Activated CD8-positive, alpha-beta memory T cell treated with anti-CD3 and anti-CD28 coated beads, Interleukin-2, amount 50 U/mL, for 24 hours (primary cell): ENCODE data around the gene FZR1.
"Not testable (repeated sequence)": the region's sequence is repeated elsewhere in the genome, so short reads cannot be mapped to it uniquely, and the experiment has no call there.

Source experiments
- DNase-seq: peaks from one replicate; pipeline ENCODE4 v3.0.0-alpha.2; 2020; ENCODE audit errors: extremely low read depth

Gene FZR1

GRCh38 chr19:3496392-3497273, 9.5 kb upstream of the FZR1 start:
- DNase-seq: no peak

DNA sequence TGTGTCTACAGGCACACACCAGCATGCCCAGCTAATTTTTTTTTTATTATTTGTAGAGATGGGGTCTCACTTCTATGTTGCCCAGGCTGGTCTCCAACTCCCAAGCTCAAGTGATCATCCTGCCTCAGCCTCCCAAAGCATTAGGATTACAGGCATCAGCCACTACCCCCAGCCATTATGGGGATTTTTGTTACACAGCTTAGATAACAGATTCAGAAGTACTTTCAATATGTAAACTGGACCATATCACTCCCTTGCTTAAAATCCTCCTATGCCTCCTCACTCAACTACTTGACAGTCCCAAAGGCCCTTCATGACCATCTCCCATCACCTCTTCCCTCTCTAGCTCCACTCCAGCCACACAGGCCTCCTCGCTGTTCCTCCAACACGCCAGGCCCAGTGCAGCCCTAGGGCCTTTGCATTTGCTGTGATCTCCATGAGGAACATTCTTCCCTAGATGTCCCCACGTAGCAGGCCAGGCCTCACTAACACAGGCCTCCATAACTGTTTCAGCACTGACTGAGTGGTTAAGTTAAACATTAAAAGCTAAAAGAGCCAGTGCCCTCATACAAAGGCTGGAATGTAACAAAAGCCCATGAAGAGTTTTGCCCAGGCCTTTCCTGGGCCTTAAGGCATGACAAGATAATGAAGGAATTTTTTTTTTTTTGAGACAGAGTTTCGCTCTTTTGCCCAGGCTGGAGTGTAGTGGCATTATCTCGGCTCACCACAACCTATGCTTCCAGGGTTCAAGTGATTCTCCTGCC, 8.2 kb upstream of the FZR1 start:
- DNase-seq: no peak

DNA sequence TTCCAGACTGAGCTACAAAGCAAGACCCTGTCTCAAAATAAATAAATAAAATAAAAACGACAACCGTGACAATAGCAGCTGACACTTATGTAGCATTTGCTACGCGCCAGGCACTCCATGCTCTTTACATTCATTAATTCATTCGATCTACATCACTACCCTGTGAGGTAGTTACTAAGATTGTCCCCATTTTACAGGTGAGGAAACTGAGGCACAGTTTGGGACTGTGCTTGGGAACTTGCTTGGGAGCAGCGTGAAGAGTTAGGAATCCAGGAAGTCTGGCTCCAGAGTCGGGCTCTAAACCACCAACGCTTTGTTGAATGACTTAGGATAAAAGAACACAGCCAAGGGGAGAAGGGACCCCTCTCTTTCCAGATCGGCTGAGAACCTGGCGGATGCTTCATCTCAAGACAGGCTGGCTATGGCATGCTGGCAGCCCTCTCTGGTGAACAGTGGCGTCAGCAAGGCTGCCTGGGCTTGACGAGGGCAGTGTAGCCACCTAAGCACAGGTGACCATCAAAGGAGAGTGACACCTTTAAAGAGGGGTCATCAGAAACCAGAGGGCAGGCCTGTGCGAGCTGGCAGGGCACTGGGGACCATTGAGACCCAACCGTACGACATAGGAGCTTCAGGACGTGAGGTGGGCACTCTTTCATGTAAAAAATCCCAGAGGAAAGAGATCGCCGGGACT, 6.2 kb upstream of the FZR1 start:
- DNase-seq: no peak

- DNase-seq: peak; percentile 95
These were observed 5.5 kb upstream of the FZR1 start, which contains the start of gene DOHH for GRCh38 chr19:3500429-3501101. DOHH (minus strand) TSS chr19:3500674; CDS start chr19:3496814, 3,860 bp downstream.

GRCh38 chr19:3501780-3502179, 4.3 kb upstream of the FZR1 start:
- DNase-seq: no peak

DNA sequence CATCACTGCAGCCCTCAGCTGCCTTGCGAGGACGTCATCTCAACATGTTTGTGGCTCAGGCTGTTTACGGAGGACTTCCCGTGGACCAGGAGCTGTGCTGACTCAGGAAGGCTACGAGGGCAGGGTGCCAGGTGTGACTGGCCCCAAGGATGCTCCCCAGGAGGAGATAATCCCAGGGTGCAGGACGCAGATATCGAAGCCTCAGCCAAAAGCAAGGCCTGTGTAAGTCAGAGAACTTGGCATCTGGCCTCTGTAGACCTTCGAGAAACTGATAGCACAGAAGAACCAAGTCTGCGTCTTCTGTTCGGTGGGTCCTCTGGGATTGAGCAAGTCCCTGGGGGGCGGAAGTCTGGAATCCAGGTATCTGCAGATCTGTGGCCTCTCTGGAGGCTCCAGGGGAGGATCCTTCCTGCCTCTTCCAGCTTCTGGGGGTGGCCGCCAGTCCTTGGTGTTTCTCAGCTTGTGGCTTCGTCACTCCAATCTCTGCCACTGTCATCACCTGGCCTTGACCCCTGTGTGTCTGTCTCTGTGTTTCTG, 3.0 kb upstream of the FZR1 start:
- DNase-seq: no peak

DNA sequence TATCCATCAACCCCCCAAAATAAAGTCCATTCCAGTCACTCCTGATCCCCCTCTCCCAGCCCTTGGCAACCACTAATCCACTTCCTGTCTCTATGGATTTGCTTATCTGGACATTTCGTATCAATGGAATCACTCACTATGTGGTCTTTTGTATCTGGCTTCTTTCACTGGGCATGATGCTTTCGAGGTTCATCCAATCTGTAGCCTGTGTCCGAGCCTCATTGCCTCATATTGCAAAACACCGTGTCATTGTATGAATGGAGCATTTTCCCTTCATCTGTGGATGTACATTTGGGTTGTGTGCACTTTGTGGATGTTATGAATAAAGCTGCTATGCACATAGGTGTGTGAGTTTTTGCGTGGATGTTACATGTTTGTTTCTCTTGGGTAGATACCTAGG, 1.4 kb upstream of the FZR1 start:
- no peak for DNase-seq

DNA sequence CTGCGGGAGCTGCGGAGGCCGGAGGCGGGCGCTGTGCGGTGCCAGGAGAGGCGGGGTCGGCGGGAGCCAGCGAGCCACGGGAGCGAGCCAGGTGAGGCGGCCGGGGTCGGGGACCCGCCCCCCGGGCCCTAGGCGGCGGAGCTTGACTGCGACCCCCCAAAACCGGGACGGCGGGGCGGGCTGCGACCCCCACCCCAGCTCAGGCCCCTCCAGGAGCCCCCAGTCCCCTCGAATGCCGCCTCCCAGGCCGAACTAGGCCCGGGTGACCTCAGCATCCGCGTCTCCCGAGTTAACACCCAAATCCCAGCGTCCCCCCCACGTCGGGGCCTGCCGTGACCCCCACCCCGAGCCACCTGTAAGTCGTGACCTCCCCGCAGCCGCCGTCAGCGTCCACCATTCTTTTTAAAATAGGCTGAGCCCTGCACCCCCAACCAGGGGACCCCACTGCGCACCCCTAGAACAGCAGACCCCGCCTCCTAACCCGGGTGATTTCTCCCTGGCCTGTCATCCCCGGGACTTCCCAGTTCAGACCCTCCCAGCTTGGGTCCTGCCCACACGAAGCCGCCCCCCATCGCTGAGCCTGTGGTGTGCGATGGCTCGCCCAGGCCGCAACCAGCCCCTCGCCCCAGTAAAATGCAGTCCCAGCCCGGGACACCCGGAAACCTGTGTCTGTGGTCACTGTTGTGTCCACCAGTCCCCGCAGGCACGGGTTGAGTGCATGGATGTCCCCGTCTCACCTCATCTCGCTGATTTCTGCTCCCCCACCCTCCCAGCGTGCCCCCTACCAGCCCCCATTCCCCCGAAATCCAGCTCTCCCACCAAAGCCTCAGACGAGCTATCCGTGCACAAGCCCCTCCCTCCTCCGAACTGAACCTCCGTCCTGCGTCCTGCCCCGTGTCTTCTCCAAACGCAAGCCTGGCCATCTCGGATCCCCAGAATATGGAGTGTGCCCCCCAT, 551 bp downstream of the FZR1 start:
- no peak for DNase-seq

DNA sequence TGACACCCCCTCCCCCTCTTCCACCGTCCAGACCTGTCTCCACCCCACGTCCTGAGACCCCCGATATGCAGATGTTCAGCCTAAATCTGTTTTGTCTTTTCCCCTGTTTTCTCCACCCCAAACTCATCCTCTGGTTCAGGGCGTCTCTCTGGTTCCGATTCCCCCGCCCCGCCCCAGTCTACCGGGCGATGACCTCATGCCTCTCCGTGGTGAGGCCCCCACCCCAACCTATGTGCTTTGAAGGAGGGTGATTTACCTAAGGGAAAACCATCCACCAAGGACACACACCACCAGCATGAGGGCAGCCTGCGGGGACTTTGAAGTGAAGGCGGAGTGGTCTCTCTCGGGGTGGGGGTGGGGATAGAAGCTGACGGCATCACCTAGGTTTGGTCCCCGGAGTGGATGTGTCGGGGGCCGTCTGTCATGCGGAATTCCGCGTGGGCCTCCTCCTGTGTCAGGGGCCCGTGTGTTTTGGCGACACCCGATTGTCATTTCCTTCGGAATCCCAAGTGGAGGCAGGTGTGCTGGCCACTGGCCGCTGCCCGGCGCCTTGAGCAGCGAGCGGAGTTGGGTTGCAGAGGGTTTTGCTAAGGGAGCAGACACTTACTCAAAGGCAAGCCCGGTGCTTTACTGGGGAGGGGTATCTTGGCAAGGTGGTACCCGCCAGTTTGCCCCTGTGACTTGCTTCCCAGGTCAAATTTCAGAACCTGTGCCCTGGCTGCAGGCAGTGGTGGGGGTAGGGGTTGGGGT, 1.4 kb downstream of the FZR1 start:
- DNase-seq: no peak

- not testable (repeated sequence) for DNase-seq
These were observed 2.1 kb downstream of the FZR1 start for GRCh38 chr19:3508121-3508661.

DNA sequence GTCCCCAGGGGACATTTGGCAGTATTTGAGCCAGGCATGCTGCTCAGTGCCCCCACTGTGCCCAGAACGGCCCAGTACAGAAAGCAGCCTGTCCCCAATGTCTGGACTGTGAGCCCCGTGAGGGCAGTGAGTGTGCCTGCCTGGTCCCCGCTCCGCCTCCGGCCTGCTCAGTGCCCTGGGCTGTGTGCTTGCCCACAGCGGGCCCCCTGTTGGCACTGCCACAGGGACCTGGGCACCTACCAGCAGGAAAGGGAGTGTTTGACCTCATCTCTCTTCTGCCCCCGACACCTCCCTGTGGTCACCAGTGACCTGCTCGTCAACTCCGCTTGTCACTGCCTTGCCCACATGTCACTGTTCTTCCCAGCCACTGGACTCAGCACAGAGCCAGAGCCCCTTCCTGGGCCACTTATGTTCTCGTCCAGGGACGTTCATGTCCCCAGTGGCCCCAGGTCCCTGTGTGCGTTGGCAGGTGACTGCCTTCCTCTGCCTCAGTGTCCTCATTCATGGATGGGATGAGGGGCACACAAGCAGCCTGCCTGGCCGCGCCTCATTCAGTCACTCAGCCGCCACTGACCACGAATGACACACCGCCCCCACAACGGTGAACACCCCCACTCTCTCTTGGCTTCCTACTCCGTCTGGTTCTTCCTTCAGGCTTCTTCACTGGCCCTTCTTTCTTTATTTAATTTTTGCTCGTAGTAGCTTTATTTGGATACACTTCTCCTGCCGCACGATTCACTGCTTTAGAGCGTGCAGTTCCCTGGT, 2.8 kb downstream of the FZR1 start:
- no peak for DNase-seq

- DNase-seq: no peak
These were observed 3.5 kb downstream of the FZR1 start for GRCh38 chr19:3509566-3509989.

GRCh38 chr19:3510727-3511126, 4.6 kb downstream of the FZR1 start:
- DNase-seq: no peak

DNA sequence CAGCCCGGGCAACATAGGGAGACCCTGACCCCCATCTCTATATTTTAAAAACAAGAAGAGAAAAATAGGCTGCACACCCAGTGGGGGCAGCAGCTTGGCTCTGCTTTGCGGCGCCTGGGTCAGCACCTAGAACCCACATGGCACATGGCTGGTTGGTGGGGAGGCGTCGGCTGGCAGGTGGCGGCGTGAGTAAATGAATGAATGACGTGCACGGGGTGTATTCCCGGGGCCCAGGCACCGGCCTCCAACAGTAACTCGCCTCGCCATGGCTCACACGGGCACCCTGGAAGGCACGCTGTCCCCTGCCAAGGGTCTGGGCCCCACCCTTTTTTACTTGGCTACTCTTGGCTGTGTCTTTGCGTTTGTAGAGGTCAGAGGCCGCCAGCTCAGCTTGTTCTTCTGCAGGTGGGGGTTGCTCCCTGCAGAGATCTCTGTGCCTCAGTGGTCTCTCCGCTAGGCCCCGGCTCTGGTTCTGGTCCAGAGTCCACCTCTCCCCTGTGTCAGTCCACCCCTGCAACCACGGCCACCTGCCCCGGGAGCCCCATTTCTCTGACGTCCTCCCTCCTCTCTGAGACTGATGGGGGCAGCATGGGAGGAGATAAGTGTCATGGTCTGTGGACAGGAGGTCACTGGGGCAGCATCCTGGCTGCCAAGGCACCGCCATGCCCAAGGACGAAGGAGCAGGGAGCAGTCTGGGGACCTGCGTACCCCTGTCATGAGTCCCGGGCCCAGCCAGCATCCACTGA, 5.6 kb downstream of the FZR1 start:
- no peak for DNase-seq

DNA sequence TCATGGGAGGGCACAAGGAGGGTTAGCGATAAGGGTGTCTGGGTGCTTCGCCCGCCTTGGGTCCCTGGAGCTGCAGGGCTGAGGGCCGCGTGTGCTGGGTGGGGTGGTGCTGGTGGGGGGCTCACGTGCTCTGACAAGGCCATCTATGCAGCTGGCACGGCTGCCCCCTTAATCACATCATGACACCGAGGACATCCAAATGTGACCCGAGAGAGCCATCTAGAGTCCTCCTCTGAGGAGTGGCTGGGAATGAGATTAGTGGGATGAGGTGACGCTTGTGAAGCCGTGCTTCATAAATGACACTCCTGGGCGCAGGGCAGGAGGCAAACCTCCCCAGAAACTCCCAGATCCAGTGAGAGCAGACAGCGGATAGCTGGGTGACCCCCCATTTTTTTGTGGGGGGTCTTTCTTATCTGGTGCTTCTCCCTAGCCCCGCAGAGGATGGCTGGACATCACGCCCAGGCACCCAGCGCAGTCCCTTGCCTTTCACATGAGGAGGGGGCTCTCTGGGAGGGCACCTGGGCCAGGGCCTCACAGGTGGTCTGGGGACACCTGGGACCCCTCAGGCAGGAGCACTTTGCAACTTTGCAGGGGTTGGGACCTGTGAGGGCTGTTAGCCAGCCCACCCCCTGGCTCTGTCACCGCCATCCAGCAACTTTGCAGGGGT, 6.6 kb downstream of the FZR1 start:
- no peak for DNase-seq

DNA sequence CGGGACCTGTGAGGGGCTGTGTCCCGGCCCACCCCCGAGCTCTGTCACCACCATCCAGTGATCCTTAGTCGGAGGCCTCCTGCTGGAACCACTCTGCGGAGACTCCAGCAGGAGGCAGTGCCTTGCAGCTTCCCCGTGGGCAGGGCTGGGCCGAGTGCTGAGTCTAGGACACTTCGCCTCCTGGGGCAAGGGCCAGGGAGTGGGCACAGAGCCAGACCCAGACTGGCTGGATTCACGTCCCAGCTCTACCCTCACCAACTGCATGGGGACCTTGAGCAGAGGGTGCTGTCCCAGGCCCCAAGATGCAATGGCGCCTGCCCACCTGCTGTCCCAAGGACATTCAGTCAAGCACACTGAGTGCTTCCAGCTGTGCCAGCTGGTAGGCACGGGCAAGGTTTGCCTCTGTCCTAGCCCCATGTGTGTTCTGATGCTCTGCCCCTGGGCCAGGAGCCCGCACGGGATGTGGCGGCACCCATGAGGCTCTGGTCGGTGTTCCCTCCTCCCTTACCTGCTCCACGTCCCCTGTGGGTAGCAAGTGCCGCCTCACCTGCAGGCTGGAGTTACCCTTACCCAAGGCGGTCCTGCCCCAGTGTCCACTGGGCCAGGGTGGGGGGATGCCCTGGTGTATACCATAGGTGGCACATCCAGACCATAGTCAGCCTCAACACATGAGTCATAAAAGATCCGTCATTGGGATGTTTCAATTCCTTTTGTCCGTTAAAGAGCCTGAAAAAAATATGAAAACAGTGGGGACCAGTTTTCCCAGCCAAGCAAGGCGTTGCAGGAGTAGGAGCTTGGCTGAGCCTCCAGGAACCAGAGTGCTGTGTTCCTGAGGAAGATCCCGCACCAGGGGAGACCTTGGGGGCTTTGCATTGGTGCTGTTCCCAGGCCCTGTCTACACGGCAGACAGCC, 7.4 kb downstream of the FZR1 start:
- no peak for DNase-seq
